ENCODE results near the gene ZNF618.

The ZNF618 gene

GRCh38 chr9:114055894-114056293 is 179.8 kb downstream of the ZNF618 start:
- H3K4me3 ChIP-seq (ENCODE audit: low read length) = no peak overlapping the region
- DNase-seq (ENCODE audit: low read depth) = no peak
- no peak for TF ChIP-seq CTCF (conservative IDR thresholded peaks at IDR 0.05; ENCODE audit: low read length)

- TF ChIP-seq CTCF (conservative IDR thresholded peaks at IDR 0.05; ENCODE audit: low read length) = no peak
- DNase-seq (ENCODE audit: low read depth) = no peak
- H3K4me3 ChIP-seq (ENCODE audit: low read length) = no peak overlapping the region
Measured at GRCh38 chr9:114056527-114056926, 180.4 kb downstream of the ZNF618 start.

- DNase-seq (ENCODE audit: low read depth) = no peak
- TF ChIP-seq CTCF (conservative IDR thresholded peaks at IDR 0.05; ENCODE audit: low read length) = no peak
- H3K4me3 ChIP-seq (ENCODE audit: low read length) = no peak overlapping the region
Measured at GRCh38 chr9:114057161-114057885, 181.2 kb downstream of the ZNF618 start.

- DNase-seq (ENCODE audit: low read depth) = no peak
- no peak overlapping the region for H3K4me3 ChIP-seq (ENCODE audit: low read length)
- no peak for TF ChIP-seq CTCF (conservative IDR thresholded peaks at IDR 0.05; ENCODE audit: low read length)
Measured at GRCh38 chr9:114058688-114059046, 182.6 kb downstream of the ZNF618 start.

- no peak for TF ChIP-seq CTCF (conservative IDR thresholded peaks at IDR 0.05; ENCODE audit: low read length)
- H3K4me3 ChIP-seq (ENCODE audit: low read length) = no peak overlapping the region
- no peak for DNase-seq (ENCODE audit: low read depth)
Measured at GRCh38 chr9:114059047-114059803, 183.1 kb downstream of the ZNF618 start.

- H3K4me3 ChIP-seq (ENCODE audit: low read length) = no peak overlapping the region
- DNase-seq (ENCODE audit: low read depth) = no peak
- TF ChIP-seq CTCF (conservative IDR thresholded peaks at IDR 0.05; ENCODE audit: low read length) = no peak
Measured at GRCh38 chr9:114060070-114060469, 184.0 kb downstream of the ZNF618 start.

GRCh38 chr9:114060711-114061110 is 184.6 kb downstream of the ZNF618 start:
- no peak for TF ChIP-seq CTCF (conservative IDR thresholded peaks at IDR 0.05; ENCODE audit: low read length)
- DNase-seq (ENCODE audit: low read depth) = no peak
- H3K4me3 ChIP-seq (ENCODE audit: low read length) = no peak overlapping the region
